Caco-2 (cell line): Measurements from ENCODE around the gene FLT1. TPM values are rescaled to one million over a fixed set of nuclear protein-coding genes. Genes with fewer than 3 reads are reported as not detected.

ENCODE experiments used
- BruUV-seq: library from RNA; stranded (reverse); fragments of 400-500 nt; replicated peaks from 2 replicates; lab custom pipeline; 2021; lab: Mats Ljungman, UMichigan
- CTCF ChIA-PET: fragments of 300-600 bp; sonication (Branson Sonifier 250); formaldehyde crosslinking; loops from one replicate; lab custom pipeline; 2022; ENCODE audit warnings: antibody characterized with exemption; lab: Charles Lee
- POLR2A ChIA-PET: fragments of 300-600 bp; sonication (Branson Sonifier 250); formaldehyde crosslinking; loops from one replicate; lab custom pipeline; 2022; ENCODE audit warnings: antibody characterized with exemption; lab: Charles Lee
- DNase-seq, 2 experiments: peaks; one replicate each; pipeline versions ENCODE4 v3.0.0 to v3.0.0-alpha.2; 2020 to 2022
- H3K27me3 ChIP-seq: replicated peaks from 2 replicates; pipeline ENCODE4 v1.6.0; 2011; ENCODE audit warnings: low read length; ENCODE audit not compliant: control insufficient read depth, insufficient read depth
- H3K36me3 ChIP-seq: 2 replicates; pipeline ENCODE4 v1.5.1; 2011; ENCODE audit warnings: low read length; ENCODE audit not compliant: control insufficient read depth, insufficient read depth
- H3K4me1 ChIP-seq: fragments of 250-450 bp; sonication (Bioruptor Pico); 2 replicates; pipeline ENCODE4 v1.5.1; 2020; ENCODE audit warnings: mild to moderate bottlenecking
- H3K4me3 ChIP-seq: 2 replicates; pipeline ENCODE4 v1.5.1; 2011; ENCODE audit warnings: low read depth, mild to moderate bottlenecking, control low read depth, low read length
- H3K9me3 ChIP-seq: fragments of 250-450 bp; sonication (Bioruptor Pico); 2 replicates; pipeline ENCODE4 v1.5.1; 2020; ENCODE audit warnings: mild to moderate bottlenecking, moderate library complexity
- H3K27ac Mint-ChIP-seq: one replicate; pipeline ENCODE4 v1.8.0; 2022; ENCODE audit warnings: mixed read lengths; ENCODE audit not compliant: unreplicated experiment
- H3K27me3 Mint-ChIP-seq: one replicate; pipeline ENCODE4 v1.8.0; 2022; ENCODE audit warnings: mixed read lengths; ENCODE audit not compliant: insufficient read depth, unreplicated experiment
- H3K36me3 Mint-ChIP-seq: one replicate; pipeline ENCODE4 v1.8.0; 2022; ENCODE audit warnings: mild to moderate bottlenecking, mixed read lengths; ENCODE audit not compliant: insufficient read depth, unreplicated experiment
- H3K4me1 Mint-ChIP-seq: one replicate; pipeline ENCODE4 v1.8.0; 2022; ENCODE audit warnings: low read depth, mixed read lengths; ENCODE audit not compliant: unreplicated experiment
- H3K4me3 Mint-ChIP-seq: one replicate; pipeline ENCODE4 v1.8.0; 2022; ENCODE audit warnings: mild to moderate bottlenecking, moderate library complexity, mixed read lengths; ENCODE audit not compliant: unreplicated experiment
- H3K9me3 Mint-ChIP-seq: one replicate; pipeline ENCODE4 v1.8.0; 2022; ENCODE audit warnings: mixed read lengths; ENCODE audit not compliant: unreplicated experiment
- CTCF ChIP-seq, 2 experiments: fragments of 200-600 bp in 1 of 2; IDR thresholded peaks; 1 replicate in 1 of 2; 2 replicates in 1 of 2; pipeline versions ENCODE4 v1.5.1 to v1.8.0; 2011 to 2022; ENCODE audit warnings: antibody characterized with exemption in 1 of 2, control low read depth in 1 of 2, inconsistent platforms in 1 of 2, low read depth in 1 of 2, low read length in 1 of 2, mild to moderate bottlenecking in 1 of 2, moderate library complexity in 1 of 2; ENCODE audit not compliant: insufficient read depth in 1 of 2, severe bottlenecking in 1 of 2, unreplicated experiment in 1 of 2
- intact Hi-C: fragments of 100-400 bp; cut with micrococcal nuclease; formaldehyde crosslinking; loops from one replicate; pipeline ENCODE4 v1.10.0; 2022; ENCODE audit not compliant: unreplicated experiment
- total RNA-seq: library from RNA; stranded (reverse); gene quantifications from 2 replicates; pipeline ENCODE4 v1.2.3, GENCODE V29; 2022

Gene FLT1
- total RNA-seq, 1 experiment from 2014 or later: 0.66 TPM

GRCh38 chr13:28451482-28452217 is 43.3 kb downstream of the FLT1 start:
- H3K36me3 Mint-ChIP-seq: no peaks in the 10 kb centered on the region
- no peak for TF ChIP-seq CTCF (IDR thresholded peaks at IDR 0.05; ENCODE audit: insufficient read depth in 1 of 2, low read depth in 1 of 2, low read length in 1 of 2, severe bottlenecking in 1 of 2, unreplicated experiment in 1 of 2)
- intact Hi-C loops: no loop called here
- H3K4me3 ChIP-seq: no peak overlapping the region
- H3K4me3 Mint-ChIP-seq: no peak overlapping the region
- H3K27me3 Mint-ChIP-seq: peaks cover 9% of the 10 kb centered on the region
- H3K9me3 Mint-ChIP-seq: no peaks in the 10 kb centered on the region
- no peaks in the 10 kb centered on the region for H3K4me1 ChIP-seq
- H3K36me3 ChIP-seq: no peaks in the 10 kb centered on the region
- ChIA-PET CTCF (interaction anchor here (0.6 kb wide), 1 partner anchor 1037 kb away, joined by 3 read pairs; no protein-coding TSS in a partner anchor), POLR2A (no interaction called here)
- BruUV-seq: no TSS peak
- no peaks in the 10 kb centered on the region for H3K27me3 ChIP-seq
- H3K4me1 Mint-ChIP-seq: no peaks in the 10 kb centered on the region
- no peak for DNase-seq
- H3K27ac Mint-ChIP-seq: no peak overlapping the region
- no peaks in the 10 kb centered on the region for H3K9me3 ChIP-seq

- ChIA-PET CTCF (no interaction called here), POLR2A (no interaction called here)
- DNase-seq: no peak
- no peak overlapping the region for H3K27ac Mint-ChIP-seq
- H3K4me3 Mint-ChIP-seq: no peak overlapping the region
- no peak overlapping the region for H3K4me3 ChIP-seq
- peaks cover 4% of the 10 kb centered on the region for H3K27me3 Mint-ChIP-seq
- no peak for TF ChIP-seq CTCF (IDR thresholded peaks at IDR 0.05; ENCODE audit: insufficient read depth in 1 of 2, low read depth in 1 of 2, low read length in 1 of 2, severe bottlenecking in 1 of 2, unreplicated experiment in 1 of 2)
- no peaks in the 10 kb centered on the region for H3K36me3 Mint-ChIP-seq
- H3K27me3 ChIP-seq: no peaks in the 10 kb centered on the region
- no peaks in the 10 kb centered on the region for H3K9me3 ChIP-seq
- H3K36me3 ChIP-seq: no peaks in the 10 kb centered on the region
- H3K4me1 Mint-ChIP-seq: no peaks in the 10 kb centered on the region
- intact Hi-C loops: no loop called here
- peaks cover under 1% of the 10 kb centered on the region for H3K9me3 Mint-ChIP-seq
- no peaks in the 10 kb centered on the region for H3K4me1 ChIP-seq
- BruUV-seq: no TSS peak
Observed at GRCh38 chr13:28449826-28450773, 44.8 kb downstream of the FLT1 start.

GRCh38 chr13:28448651-28449358 is 46.1 kb downstream of the FLT1 start:
- no peaks in the 10 kb centered on the region for H3K36me3 ChIP-seq
- CTCF ChIA-PET: no interaction called here
- Mint-ChIP-seq H3K27ac (no peak overlapping the region), H3K4me1 (no peaks in the 10 kb centered on the region), H3K27me3 (peaks cover 4% of the 10 kb centered on the region), H3K36me3 (no peaks in the 10 kb centered on the region), H3K4me3 (no peak overlapping the region), H3K9me3 (peaks cover 13% of the 10 kb centered on the region)
- H3K4me3 ChIP-seq: no peak overlapping the region
- no peak for DNase-seq
- no peaks in the 10 kb centered on the region for H3K4me1 ChIP-seq
- BruUV-seq: no TSS peak
- intact Hi-C loops: no loop called here
- POLR2A ChIA-PET: no interaction called here
- no peaks in the 10 kb centered on the region for H3K9me3 ChIP-seq
- H3K27me3 ChIP-seq: no peaks in the 10 kb centered on the region
- no peak for TF ChIP-seq CTCF (IDR thresholded peaks at IDR 0.05; ENCODE audit: insufficient read depth in 1 of 2, low read depth in 1 of 2, low read length in 1 of 2, severe bottlenecking in 1 of 2, unreplicated experiment in 1 of 2)
